Mesendoderm (in vitro differentiated cells): ENCODE results near the gene COPG1.

Source experiments
- DNase-seq: peaks from one replicate; pipeline ENCODE4 v3.0.0; 2013
- H2AK5ac ChIP-seq: 2 replicates; pipeline ENCODE4 v1.6.1; 2013; ENCODE audit warnings: low read length, inconsistent platforms
- H2BK120ac ChIP-seq: 2 replicates; pipeline ENCODE4 v1.6.1; 2013; ENCODE audit warnings: low read depth, mild to moderate bottlenecking, low read length, moderate library complexity, mixed read lengths
- H2BK15ac ChIP-seq: replicated peaks from 2 replicates; pipeline ENCODE4 v1.6.1; 2013; ENCODE audit warnings: low read depth, mild to moderate bottlenecking, moderate library complexity
- H2BK5ac ChIP-seq: 2 replicates; pipeline ENCODE4 v1.6.1; 2013; ENCODE audit warnings: low read length, inconsistent platforms
- H3K18ac ChIP-seq: 2 replicates; pipeline ENCODE4 v1.6.1; 2013; ENCODE audit warnings: mild to moderate bottlenecking, low read length, mixed read lengths
- H3K23ac ChIP-seq: one replicate; pipeline ENCODE4 v1.6.1; 2013; ENCODE audit warnings: low read length
- H3K27ac ChIP-seq: 2 replicates; pipeline ENCODE4 v1.5.1; 2013; ENCODE audit warnings: low read depth, mild to moderate bottlenecking, inconsistent platforms, low read length, moderate library complexity
- H3K27me3 ChIP-seq: 2 replicates; pipeline ENCODE4 v1.6.1; 2013; ENCODE audit warnings: low read length, control low read depth, mild to moderate bottlenecking, inconsistent platforms; ENCODE audit not compliant: insufficient read depth, poor library complexity
- H3K36me3 ChIP-seq: 2 replicates; pipeline ENCODE4 v1.6.1; 2013; ENCODE audit warnings: low read length, inconsistent platforms; ENCODE audit not compliant: control insufficient read depth, insufficient read depth
- H3K4ac ChIP-seq: one replicate; pipeline ENCODE4 v1.6.1; 2013; ENCODE audit warnings: low read depth, mild to moderate bottlenecking, low read length, moderate library complexity
- H3K4me1 ChIP-seq: 2 replicates; pipeline ENCODE4 v1.6.1; 2013; ENCODE audit warnings: low read depth, low read length, inconsistent platforms; ENCODE audit not compliant: control insufficient read depth
- H3K4me2 ChIP-seq: 2 replicates; pipeline ENCODE4 v1.6.1; 2013; ENCODE audit warnings: low read length
- H3K4me3 ChIP-seq: 2 replicates; pipeline ENCODE4 v1.5.1; 2013; ENCODE audit warnings: mild to moderate bottlenecking, low read length
- H3K56ac ChIP-seq: one replicate; pipeline ENCODE4 v1.6.1; 2013; ENCODE audit warnings: low read length
- H3K79me1 ChIP-seq: 2 replicates; pipeline ENCODE4 v1.6.1; 2013; ENCODE audit warnings: low read length, inconsistent platforms
- H3K79me2 ChIP-seq: 2 replicates; pipeline ENCODE4 v1.6.1; 2013; ENCODE audit warnings: mild to moderate bottlenecking, low read length; ENCODE audit not compliant: control insufficient read depth, insufficient read depth
- H3K9ac ChIP-seq: 2 replicates; pipeline ENCODE4 v1.6.1; 2013; ENCODE audit warnings: low read length, inconsistent platforms
- H4K5ac ChIP-seq: one replicate; pipeline ENCODE4 v1.6.1; 2013; ENCODE audit warnings: low read length
- H4K8ac ChIP-seq: one replicate; pipeline ENCODE4 v1.6.1; 2013; ENCODE audit warnings: low read depth, mild to moderate bottlenecking, control low read depth, low read length, moderate library complexity
- WGBS: extraction: QIAGEN DNeasy Blood & Tissue Kit; methylation state at CpG from one replicate; pipeline ENCODE4 v1.1.7; 2013; ENCODE audit warnings: low lambda C conversion rate, missing lambda C conversion rate; ENCODE audit not compliant: insufficient coverage; ENCODE audit errors: extremely low coverage; 5-methylcytosine and 5-hydroxymethylcytosine counted together

The COPG1 gene

GRCh38 chr3:129282727-129283327 is 33.4 kb downstream of the COPG1 start:
- H3K79me1 ChIP-seq, result peaks cover 1% of the 10 kb centered on the region
- no peak overlapping the region for H3K9ac ChIP-seq
- no peaks in the 10 kb centered on the region for H3K36me3 ChIP-seq
- H3K27me3 ChIP-seq, result no peaks in the 10 kb centered on the region
- no peak overlapping the region for H3K27ac ChIP-seq
- H3K56ac ChIP-seq, result no peak overlapping the region
- no peaks in the 10 kb centered on the region for H3K79me2 ChIP-seq
- no peak overlapping the region for H2AK5ac ChIP-seq
- H3K4me2 ChIP-seq, result no peak overlapping the region
- H3K18ac ChIP-seq, result no peak overlapping the region
- no peak overlapping the region for H2BK120ac ChIP-seq
- no peak overlapping the region for H4K5ac ChIP-seq
- H2BK5ac ChIP-seq, result no peak overlapping the region
- no peak overlapping the region for H2BK15ac ChIP-seq
- H3K4me3 ChIP-seq, result no peak overlapping the region
- no peak for DNase-seq
- H3K4me1 ChIP-seq, result peaks cover 4% of the 10 kb centered on the region
- H3K23ac ChIP-seq, result no peak overlapping the region
- no peak overlapping the region for H4K8ac ChIP-seq
- no CpG with 5 or more reads among the region's 6 CpGs for WGBS
- no peak overlapping the region for H3K4ac ChIP-seq

- H3K4me1 ChIP-seq, result no peaks in the 10 kb centered on the region
- no peak overlapping the region for H3K4me3 ChIP-seq
- no peak overlapping the region for H2BK120ac ChIP-seq
- H4K8ac ChIP-seq, result no peak overlapping the region
- no peak overlapping the region for H2BK5ac ChIP-seq
- no peak overlapping the region for H2BK15ac ChIP-seq
- no peak overlapping the region for H3K56ac ChIP-seq
- H3K4ac ChIP-seq, result no peak overlapping the region
- no CpG with 5 or more reads among the region's 2 CpGs for WGBS
- H3K27me3 ChIP-seq, result no peaks in the 10 kb centered on the region
- no peaks in the 10 kb centered on the region for H3K79me2 ChIP-seq
- no peak overlapping the region for H3K9ac ChIP-seq
- H3K18ac ChIP-seq, result no peak overlapping the region
- no peak overlapping the region for H3K23ac ChIP-seq
- H2AK5ac ChIP-seq, result no peak overlapping the region
- H3K4me2 ChIP-seq, result no peak overlapping the region
- no peak overlapping the region for H4K5ac ChIP-seq
- no peaks in the 10 kb centered on the region for H3K36me3 ChIP-seq
- DNase-seq, result no peak
- H3K79me1 ChIP-seq, result peaks cover 1% of the 10 kb centered on the region
- H3K27ac ChIP-seq, result no peak overlapping the region
These were observed 36.7 kb downstream of the COPG1 start for GRCh38 chr3:129286081-129286480.

- no peak overlapping the region for H2AK5ac ChIP-seq
- H3K4me1 ChIP-seq, result no peaks in the 10 kb centered on the region
- no peaks in the 10 kb centered on the region for H3K36me3 ChIP-seq
- H3K79me2 ChIP-seq, result no peaks in the 10 kb centered on the region
- no peak overlapping the region for H2BK120ac ChIP-seq
- H3K79me1 ChIP-seq, result no peaks in the 10 kb centered on the region
- no peak overlapping the region for H3K9ac ChIP-seq
- no peak overlapping the region for H3K56ac ChIP-seq
- H3K27me3 ChIP-seq, result no peaks in the 10 kb centered on the region
- no peak overlapping the region for H3K18ac ChIP-seq
- H2BK5ac ChIP-seq, result no peak overlapping the region
- H3K4ac ChIP-seq, result no peak overlapping the region
- no peak overlapping the region for H3K23ac ChIP-seq
- H3K27ac ChIP-seq, result no peak overlapping the region
- no peak overlapping the region for H3K4me3 ChIP-seq
- no peak overlapping the region for H4K5ac ChIP-seq
- no peak for DNase-seq
- no peak overlapping the region for H3K4me2 ChIP-seq
- H4K8ac ChIP-seq, result no peak overlapping the region
- WGBS, result no CpG with 5 or more reads among the region's 3 CpGs
- H2BK15ac ChIP-seq, result no peak overlapping the region
These were observed 39.0 kb downstream of the COPG1 start for GRCh38 chr3:129288446-129288845.

GRCh38 chr3:129289201-129289921 is 40.0 kb downstream of the COPG1 start:
- Histone ChIP-seq H2AK5ac (no peak overlapping the region), H3K36me3 (no peaks in the 10 kb centered on the region), H3K4me3 (no peak overlapping the region), H3K79me2 (no peaks in the 10 kb centered on the region), H2BK15ac (no peak overlapping the region), H3K23ac (no peak overlapping the region), H3K4me1 (no peaks in the 10 kb centered on the region), H2BK5ac (no peak overlapping the region), H3K79me1 (no peaks in the 10 kb centered on the region), H3K27ac (no peak overlapping the region), H3K4ac (no peak overlapping the region), H3K27me3 (no peaks in the 10 kb centered on the region), H3K4me2 (no peak overlapping the region), H4K8ac (no peak overlapping the region), H4K5ac (no peak overlapping the region), H2BK120ac (no peak overlapping the region), H3K18ac (no peak overlapping the region), H3K9ac (no peak overlapping the region), H3K56ac (no peak overlapping the region)
- DNase-seq, result no peak
- no CpG with 5 or more reads among the region's 6 CpGs for WGBS

- Histone ChIP-seq H2BK120ac (no peak overlapping the region), H3K4me3 (no peak overlapping the region), H3K9ac (no peak overlapping the region), H3K23ac (no peak overlapping the region), H3K4me2 (no peak overlapping the region), H4K5ac (no peak overlapping the region), H3K18ac (no peak overlapping the region), H3K36me3 (no peaks in the 10 kb centered on the region), H3K56ac (no peak overlapping the region), H2AK5ac (no peak overlapping the region), H3K4ac (no peak overlapping the region), H2BK5ac (no peak overlapping the region), H3K27me3 (no peaks in the 10 kb centered on the region), H3K79me1 (no peaks in the 10 kb centered on the region), H3K27ac (no peak overlapping the region), H3K79me2 (no peaks in the 10 kb centered on the region), H2BK15ac (no peak overlapping the region), H3K4me1 (no peaks in the 10 kb centered on the region), H4K8ac (no peak overlapping the region)
- no CpG with 5 or more reads among the region's 4 CpGs for WGBS
- DNase-seq, result no peak
These were observed 42.0 kb downstream of the COPG1 start for GRCh38 chr3:129291236-129291886.
